GM23248 (cell line): ENCODE measurements around the gene GFRA1. TPM values are rescaled to one million over a fixed set of nuclear protein-coding genes. Genes with fewer than 3 reads are reported as not detected.

ENCODE experiments used
- DNase-seq: peaks from one replicate; pipeline ENCODE4 v3.0.0-alpha.2; 2015
- H2AFZ ChIP-seq: fragments of 200-600 bp; sonication (generic); 2 replicates; pipeline ENCODE4 v1.6.1; 2016; ENCODE audit warnings: antibody characterized with exemption
- H3F3A ChIP-seq: fragments of 200-600 bp; sonication (generic); 2 replicates; pipeline ENCODE4 v1.6.1; 2016; ENCODE audit warnings: mild to moderate bottlenecking, antibody characterized with exemption, mixed run types; ENCODE audit not compliant: insufficient read depth
- H3K27ac ChIP-seq: fragments of 200-600 bp; sonication (generic); 2 replicates; pipeline ENCODE4 v1.5.1; 2016; ENCODE audit warnings: mild to moderate bottlenecking
- H3K27me3 ChIP-seq: fragments of 200-600 bp; sonication (generic); replicated peaks from 2 replicates; pipeline ENCODE4 v1.6.1; 2016; ENCODE audit warnings: mild to moderate bottlenecking; ENCODE audit not compliant: insufficient read depth
- H3K36me3 ChIP-seq: fragments of 200-600 bp; sonication (generic); 2 replicates; pipeline ENCODE4 v1.6.1; 2016; ENCODE audit warnings: low read depth, mild to moderate bottlenecking
- H3K4me1 ChIP-seq: fragments of 200-600 bp; sonication (generic); 2 replicates; pipeline ENCODE4 v1.6.1; 2016; ENCODE audit warnings: mild to moderate bottlenecking; ENCODE audit not compliant: insufficient read depth
- H3K4me2 ChIP-seq: fragments of 200-600 bp; sonication (generic); one replicate; pipeline ENCODE4 v1.6.1; 2016; ENCODE audit warnings: mild to moderate bottlenecking; ENCODE audit not compliant: unreplicated experiment
- H3K4me3 ChIP-seq: fragments of 200-600 bp; sonication (generic); 2 replicates; pipeline ENCODE4 v1.5.1; 2016; ENCODE audit warnings: mild to moderate bottlenecking
- H3K79me2 ChIP-seq: fragments of 200-600 bp; sonication (generic); 2 replicates; pipeline ENCODE4 v1.6.1; 2016; ENCODE audit warnings: mild to moderate bottlenecking; ENCODE audit not compliant: insufficient read depth
- H3K9ac ChIP-seq: fragments of 200-600 bp; sonication (generic); 2 replicates; pipeline ENCODE4 v1.6.1; 2016; ENCODE audit warnings: mild to moderate bottlenecking
- H3K9me2 ChIP-seq: fragments of 200-600 bp; sonication (generic); 2 replicates; pipeline ENCODE4 v1.6.1; 2016; ENCODE audit warnings: mixed run types, mild to moderate bottlenecking, moderate library complexity; ENCODE audit not compliant: insufficient read depth
- H3K9me3 ChIP-seq: fragments of 200-600 bp; sonication (generic); one replicate; pipeline ENCODE4 v1.6.1; 2017; ENCODE audit warnings: low read depth
- H4K20me1 ChIP-seq: fragments of 200-600 bp; sonication (generic); 2 replicates; pipeline ENCODE4 v1.6.0; 2016; ENCODE audit not compliant: insufficient read depth
- EZH2 ChIP-seq: fragments of 200-600 bp; sonication (generic); IDR thresholded peaks from 2 replicates; pipeline ENCODE4 v1.6.1; 2018; ENCODE audit warnings: antibody characterized with exemption, mild to moderate bottlenecking; ENCODE audit not compliant: insufficient read depth, poor library complexity, severe bottlenecking
- EZH2phosphoT487 ChIP-seq: fragments of 200-600 bp; sonication (generic); IDR thresholded peaks from 2 replicates; pipeline ENCODE4 v1.6.1; 2018; ENCODE audit warnings: antibody characterized with exemption, moderate library complexity, mild to moderate bottlenecking, low read depth; ENCODE audit not compliant: insufficient read depth
- WGBS, 2 experiments: methylation state at CpG; one replicate each; pipeline ENCODE4 v1.1.6; 2015 to 2017; ENCODE audit warnings: low lambda C conversion rate in 2 of 2, low coverage in 1 of 2; ENCODE audit errors: missing lambda C conversion rate in 2 of 2; 5-methylcytosine and 5-hydroxymethylcytosine counted together
- in situ Hi-C: fragments of 300-500 bp; cut with MboI; formaldehyde crosslinking; loops from 2 replicates; pipeline ENCODE4 v1.15.0; 2020
- polyA plus RNA-seq: library from polyadenylated mRNA; unstranded; fragments of >200 nt; fragmentation: Nextera tagmentation; extraction: Ambion mirVana; gene quantifications from 2 replicates; pipeline ENCODE4 v1.2.1, GENCODE V29; 2016
- total RNA-seq: library from RNA; depleted of rRNA; stranded (reverse); fragments of >200 nt; shearing (Covaris generic); gene quantifications from 2 replicates; pipeline ENCODE4 v1.2.3, GENCODE V29; 2014

Gene GFRA1
- total and polyA plus RNA-seq, 2 experiments from 2014 or later = 5.0 to 5.2 TPM

GRCh38 chr10:116160271-116160670, 112.7 kb downstream of the GFRA1 start:
- peak; percentile 17 for DNase-seq
- no peaks in the 10 kb centered on the region for H4K20me1 ChIP-seq
- 13 to 30% methylated on average over 2 of the region's 2 CpGs for WGBS, 2 experiments
- H3K4me2 ChIP-seq = no peak overlapping the region
- no peaks in the 10 kb centered on the region for H3K36me3 ChIP-seq
- no peak overlapping the region for H3K4me3 ChIP-seq
- H3K27me3 ChIP-seq = no peaks in the 10 kb centered on the region; the same call in 1 of the 2 replicates
- no peaks in the 10 kb centered on the region for H3K9me3 ChIP-seq
- no peaks in the 10 kb centered on the region for H3K79me2 ChIP-seq
- H3K27ac ChIP-seq = no peak overlapping the region
- H3K9me2 ChIP-seq = no peaks in the 10 kb centered on the region
- TF ChIP-seq EZH2 = no peak
- no peak for TF ChIP-seq EZH2phosphoT487
- no peak overlapping the region for H2AFZ ChIP-seq
- H3K4me1 ChIP-seq = no peaks in the 10 kb centered on the region; the same call in 1 of the 2 replicates
- H3F3A ChIP-seq = no peaks in the 10 kb centered on the region
- in situ Hi-C loops = no loop called here
- no peak overlapping the region for H3K9ac ChIP-seq

GRCh38 chr10:116159197-116159596, 113.8 kb downstream of the GFRA1 start:
- Histone ChIP-seq H3F3A (no peaks in the 10 kb centered on the region), H3K27ac (no peak overlapping the region), H3K79me2 (no peaks in the 10 kb centered on the region), H3K9ac (no peak overlapping the region), H3K36me3 (no peaks in the 10 kb centered on the region), H4K20me1 (no peaks in the 10 kb centered on the region), H2AFZ (no peak overlapping the region), H3K27me3 (no peaks in the 10 kb centered on the region; the same call in 1 of the 2 replicates), H3K4me1 (no peaks in the 10 kb centered on the region; the same call in 1 of the 2 replicates), H3K4me3 (no peak overlapping the region), H3K9me3 (no peaks in the 10 kb centered on the region), H3K9me2 (no peaks in the 10 kb centered on the region), H3K4me2 (no peak overlapping the region)
- TF ChIP-seq EZH2phosphoT487 (no peak), EZH2 (no peak)
- 35 to 40% methylated on average over 2 of the region's 2 CpGs for WGBS, 2 experiments
- in situ Hi-C loops = no loop called here
- no peak for DNase-seq

- H3K9me2 ChIP-seq = no peaks in the 10 kb centered on the region
- H3K4me2 ChIP-seq = no peak overlapping the region
- no peaks in the 10 kb centered on the region for H3K36me3 ChIP-seq
- H3K9me3 ChIP-seq = no peaks in the 10 kb centered on the region
- DNase-seq = no peak
- no peak overlapping the region for H3K9ac ChIP-seq
- H3K27me3 ChIP-seq = no peaks in the 10 kb centered on the region; the same call in 1 of the 2 replicates
- WGBS, 2 experiments = 23 to 27% methylated on average over 2 of the region's 2 CpGs
- H3K79me2 ChIP-seq = no peaks in the 10 kb centered on the region
- H2AFZ ChIP-seq = no peak overlapping the region
- H3K4me1 ChIP-seq = no peaks in the 10 kb centered on the region; the same call in 1 of the 2 replicates
- no peak for TF ChIP-seq EZH2phosphoT487
- no peak for TF ChIP-seq EZH2
- in situ Hi-C loops = no loop called here
- no peak overlapping the region for H3K27ac ChIP-seq
- H4K20me1 ChIP-seq = no peaks in the 10 kb centered on the region
- no peaks in the 10 kb centered on the region for H3F3A ChIP-seq
- no peak overlapping the region for H3K4me3 ChIP-seq
Observed at GRCh38 chr10:116158036-116158435, 115.0 kb downstream of the GFRA1 start.

- Histone ChIP-seq H3K9me3 (no peaks in the 10 kb centered on the region), H4K20me1 (no peaks in the 10 kb centered on the region), H3F3A (no peaks in the 10 kb centered on the region), H3K27me3 (no peaks in the 10 kb centered on the region; the same call in 1 of the 2 replicates), H3K4me1 (no peaks in the 10 kb centered on the region; the same call in 1 of the 2 replicates), H3K9me2 (no peaks in the 10 kb centered on the region), H3K4me3 (no peak overlapping the region), H2AFZ (no peak overlapping the region), H3K36me3 (no peaks in the 10 kb centered on the region), H3K79me2 (no peaks in the 10 kb centered on the region), H3K27ac (no peak overlapping the region), H3K9ac (no peak overlapping the region), H3K4me2 (no peak overlapping the region)
- TF ChIP-seq EZH2phosphoT487 (no peak), EZH2 (no peak)
- 38 to 46% methylated on average over 1 of the region's 1 CpG for WGBS, 2 experiments
- no peak for DNase-seq
- in situ Hi-C loops = no loop called here
Observed at GRCh38 chr10:116157485-116157884, 115.5 kb downstream of the GFRA1 start.
